GM18502 (cell line): ENCODE results near the gene CNOT4.
A peak's percentile ranks its signal among the peaks of the same experiment; 100 is the strongest.

ENCODE experiments used
- ATAC-seq: cut with Tn5 transposase; IDR thresholded peaks from one replicate; pipeline ENCODE4 v1.9.1; 2021; ENCODE audit warnings: mild to moderate bottlenecking; ENCODE audit not compliant: unreplicated experiment, poor library complexity

The CNOT4 gene

GRCh38 chr7:135409845-135410542, 99.9 kb downstream of the CNOT4 start:
- no peak for ATAC-seq

- ATAC-seq = no peak
Observed at GRCh38 chr7:135407884-135408283, 102.0 kb downstream of the CNOT4 start.

- no peak for ATAC-seq
Observed at GRCh38 chr7:135406918-135407317, 103.0 kb downstream of the CNOT4 start.

GRCh38 chr7:135405969-135406368, 103.9 kb downstream of the CNOT4 start:
- peak; percentile 53 for ATAC-seq

- ATAC-seq = no peak
Observed at GRCh38 chr7:135403302-135403701, 106.6 kb downstream of the CNOT4 start.

GRCh38 chr7:135397689-135398088, 112.2 kb downstream of the CNOT4 start:
- no peak for ATAC-seq

GRCh38 chr7:135392701-135393100, 117.2 kb downstream of the CNOT4 start:
- no peak for ATAC-seq

GRCh38 chr7:135391514-135391913, 118.4 kb downstream of the CNOT4 start:
- ATAC-seq = no peak

GRCh38 chr7:135390829-135391228, 119.1 kb downstream of the CNOT4 start:
- no peak for ATAC-seq

- no peak for ATAC-seq
Observed at GRCh38 chr7:135389971-135390370, 119.9 kb downstream of the CNOT4 start.

GRCh38 chr7:135388616-135389015, 121.3 kb downstream of the CNOT4 start:
- ATAC-seq = no peak

- no peak for ATAC-seq
Observed at GRCh38 chr7:135386776-135387175, 123.1 kb downstream of the CNOT4 start.

- ATAC-seq = no peak
Observed at GRCh38 chr7:135386181-135386580, 123.7 kb downstream of the CNOT4 start.

GRCh38 chr7:135385209-135385608, 124.7 kb downstream of the CNOT4 start:
- no peak for ATAC-seq

- ATAC-seq = no peak
Observed at GRCh38 chr7:135383525-135384175, 126.3 kb downstream of the CNOT4 start.

GRCh38 chr7:135382173-135382572, 127.7 kb downstream of the CNOT4 start:
- ATAC-seq = no peak

GRCh38 chr7:135381369-135381768, 128.5 kb downstream of the CNOT4 start:
- no peak for ATAC-seq

GRCh38 chr7:135380351-135380750, 129.6 kb downstream of the CNOT4 start:
- no peak for ATAC-seq

- ATAC-seq = no peak
Observed at GRCh38 chr7:135377171-135377570, 132.7 kb downstream of the CNOT4 start.

GRCh38 chr7:135375908-135376699, 133.8 kb downstream of the CNOT4 start:
- ATAC-seq = no peak

GRCh38 chr7:135374736-135375135, 135.2 kb downstream of the CNOT4 start:
- ATAC-seq = no peak
